NB4 (cell line): ENCODE data around the gene PDE4A.

Experiments used
- CTCF ChIP-seq: IDR thresholded peaks from one replicate; pipeline ENCODE4 v1.5.1; 2012; ENCODE audit warnings: low read depth, low read length
- POLR2A ChIP-seq: IDR thresholded peaks from 2 replicates; pipeline ENCODE4 v1.6.1; 2011; ENCODE audit warnings: mild to moderate bottlenecking; ENCODE audit not compliant: insufficient read length; ENCODE audit errors: extremely low read depth

- TF ChIP-seq POLR2A (no peak), CTCF (no peak)
These were observed 1.7 kb downstream of the PDE4A start for GRCh38 chr19:10422046-10422461.
